ENCODE results near the gene MSLN.

DNA sequence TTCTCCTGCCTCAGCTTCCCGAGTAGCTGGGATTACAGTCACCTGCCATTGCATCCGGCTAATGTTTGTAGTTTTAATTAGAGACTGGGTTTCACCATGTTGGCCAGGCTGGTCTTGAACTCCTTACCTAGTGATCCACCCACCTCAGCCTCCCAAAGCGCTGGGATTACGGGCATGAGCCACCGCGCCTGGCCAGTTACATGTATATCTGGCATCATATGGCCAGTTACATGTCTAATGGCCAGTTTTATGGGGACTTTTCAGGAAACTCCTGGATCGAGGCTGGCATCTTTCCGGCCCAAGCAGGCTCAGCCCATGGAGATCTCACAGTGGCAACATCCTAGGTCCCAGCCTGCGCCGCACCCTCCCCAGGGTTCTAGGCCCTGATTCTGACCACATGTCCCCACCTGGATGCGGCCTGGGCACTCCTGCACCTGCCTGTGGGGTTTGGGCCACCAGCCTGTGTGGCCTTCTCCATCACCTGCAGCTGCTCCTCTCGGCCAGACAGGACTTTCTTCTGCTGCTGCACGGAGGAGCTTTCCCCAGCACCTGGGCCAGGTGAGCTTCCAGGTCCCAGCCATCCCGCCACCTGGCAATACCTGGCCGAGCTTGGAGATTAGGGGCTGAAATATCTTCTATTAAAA is 18.4 kb upstream of the MSLN start:
- TF ChIP-seq POLR2A (IDR thresholded peaks at IDR 0.05; ENCODE audit: low read depth, low read length) (no peak), POLR2AphosphoS5 (IDR thresholded peaks at IDR 0.05; ENCODE audit: low read depth, low read length) (no peak), TAF1 (IDR thresholded peaks at IDR 0.05; ENCODE audit: borderline replicate concordance, low read depth, low read length) (no peak)

Measured in GM12892 (cell line).